Measurements from ENCODE around the gene SPATA17.
"Not testable (repeated sequence)": the region's sequence is repeated elsewhere in the genome, so short reads cannot be mapped to it uniquely, and the experiment has no call there.

DNA sequence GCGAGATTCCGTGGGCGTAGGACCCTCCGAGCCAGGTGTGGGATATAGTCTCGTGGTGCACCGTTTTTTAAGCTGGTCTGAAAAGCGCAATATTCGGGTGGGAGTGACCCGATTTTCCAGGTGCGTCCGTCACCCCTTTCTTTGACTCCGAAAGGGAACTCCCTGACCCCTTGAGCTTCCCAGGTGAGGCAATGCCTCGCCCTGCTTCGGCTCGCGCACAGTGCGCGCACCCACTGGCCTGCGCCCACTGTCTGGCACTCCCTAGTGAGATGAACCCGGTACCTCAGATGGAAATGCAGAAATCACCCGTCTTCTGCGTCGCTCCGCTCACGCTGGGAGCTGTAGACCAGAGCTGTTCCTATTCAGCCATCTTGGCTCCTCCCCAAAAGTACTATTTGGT lies 65.0 kb downstream of the SPATA17 start:
- not testable (repeated sequence) for TF ChIP-seq MXI1 (IDR thresholded peaks at IDR 0.05; ENCODE audit: low read depth, low read length); SMC3 (IDR thresholded peaks at IDR 0.05; ENCODE audit: low read depth, low read length); CHD2 (IDR thresholded peaks at IDR 0.05; ENCODE audit: low read length, partially characterized antibody); MAX (IDR thresholded peaks at IDR 0.05; ENCODE audit: low read depth); YY1 (IDR thresholded peaks at IDR 0.05; ENCODE audit: low read depth); TAF1 (IDR thresholded peaks at IDR 0.05; ENCODE audit: borderline replicate concordance, low read depth, low read length); RCOR1 (IDR thresholded peaks at IDR 0.05; ENCODE audit: low read length); RFX5 (IDR thresholded peaks at IDR 0.05; ENCODE audit: low read length); REST (IDR thresholded peaks at IDR 0.05; ENCODE audit: low read depth, low read length); ELF1 (IDR thresholded peaks at IDR 0.05); EP300 (IDR thresholded peaks at IDR 0.05; ENCODE audit: borderline replicate concordance in 1 of 2, low read depth in 1 of 2, low read length in 1 of 2); FOXJ3 (CRISPR knock-in tag; IDR thresholded peaks at IDR 0.05); RAD21 (IDR thresholded peaks at IDR 0.05; ENCODE audit: low read length)
- TF ChIP-seq, protein P1, sequence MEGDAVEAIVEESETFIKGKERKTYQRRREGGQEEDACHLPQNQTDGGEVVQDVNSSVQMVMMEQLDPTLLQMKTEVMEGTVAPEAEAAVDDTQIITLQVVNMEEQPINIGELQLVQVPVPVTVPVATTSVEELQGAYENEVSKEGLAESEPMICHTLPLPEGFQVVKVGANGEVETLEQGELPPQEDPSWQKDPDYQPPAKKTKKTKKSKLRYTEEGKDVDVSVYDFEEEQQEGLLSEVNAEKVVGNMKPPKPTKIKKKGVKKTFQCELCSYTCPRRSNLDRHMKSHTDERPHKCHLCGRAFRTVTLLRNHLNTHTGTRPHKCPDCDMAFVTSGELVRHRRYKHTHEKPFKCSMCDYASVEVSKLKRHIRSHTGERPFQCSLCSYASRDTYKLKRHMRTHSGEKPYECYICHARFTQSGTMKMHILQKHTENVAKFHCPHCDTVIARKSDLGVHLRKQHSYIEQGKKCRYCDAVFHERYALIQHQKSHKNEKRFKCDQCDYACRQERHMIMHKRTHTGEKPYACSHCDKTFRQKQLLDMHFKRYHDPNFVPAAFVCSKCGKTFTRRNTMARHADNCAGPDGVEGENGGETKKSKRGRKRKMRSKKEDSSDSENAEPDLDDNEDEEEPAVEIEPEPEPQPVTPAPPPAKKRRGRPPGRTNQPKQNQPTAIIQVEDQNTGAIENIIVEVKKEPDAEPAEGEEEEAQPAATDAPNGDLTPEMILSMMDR (IDR thresholded peaks at IDR 0.05) = not testable (repeated sequence)
